Body of pancreas (tissue), 4 donors: Measurements from ENCODE around the gene LPAR2. TPM values are rescaled to one million over a fixed set of nuclear protein-coding genes. Genes with fewer than 3 reads are reported as not detected.

Source experiments
- ATAC-seq: fragments of 150-250 bp; one replicate; pipeline ENCODE4 v1.9.1; 2016
- DNase-seq, 4 donors: peaks; one replicate each; pipeline ENCODE4 v3.0.0-alpha.2; 2019
- H3K27ac ChIP-seq, 4 donors: fragments of 200-600 bp; sonication (generic); 1 replicate in 3 of 4; 2 replicates in 1 of 4; pipeline versions ENCODE4 v1.5.1 to v1.6.1; 2016 to 2019; ENCODE audit warnings: mild to moderate bottlenecking in 1 of 4, mixed read lengths in 1 of 4, moderate library complexity in 1 of 4
- H3K27me3 ChIP-seq, 2 donors: fragments of 200-600 bp; sonication (generic); one replicate each; pipeline ENCODE4 v1.6.0; 2016; ENCODE audit warnings: mild to moderate bottlenecking in 1 of 2
- H3K36me3 ChIP-seq, 2 donors: fragments of 200-600 bp; sonication (generic); replicated peaks in 1 of 2; 2 replicates each; pipeline ENCODE4 v1.5.1; 2016; ENCODE audit warnings: low read depth in 2 of 2; ENCODE audit not compliant: insufficient read depth in 1 of 2
- H3K4me1 ChIP-seq: fragments of 200-600 bp; sonication (generic); one replicate; pipeline ENCODE4 v1.6.0; 2016
- H3K4me3 ChIP-seq, 2 donors: fragments of 200-600 bp; sonication (generic); 1 replicate in 1 of 2; 2 replicates in 1 of 2; pipeline ENCODE4 v1.5.1; 2016 to 2019
- H3K9me3 ChIP-seq, 3 donors: fragments of 200-600 bp; sonication (generic); 1 replicate in 2 of 3; 2 replicates in 1 of 3; pipeline ENCODE4 v1.5.1; 2016
- CTCF ChIP-seq, 7 experiments: fragments of 450-650 bp in 4 of 7; fragments of 200-600 bp in 3 of 7; sonication (generic) in 3 of 7; IDR thresholded peaks; one replicate each; pipeline ENCODE4 v1.5.1; 2016 to 2019; ENCODE audit warnings: antibody characterized with exemption in 7 of 7
- POLR2A ChIP-seq, 3 donors: fragments of 450-650 bp; IDR thresholded peaks; one replicate each; pipeline ENCODE4 v1.6.1; 2016; ENCODE audit warnings: antibody characterized with exemption in 3 of 3, mild to moderate bottlenecking in 2 of 3
- WGBS, 2 donors: methylation state at CpG; one replicate each; pipeline ENCODE4 v1.1.5; 2017; 5-methylcytosine and 5-hydroxymethylcytosine counted together
- intact Hi-C: fragments of 100-400 bp; cut with DNase I; formaldehyde crosslinking; loops from one replicate; pipeline ENCODE4 v1.15.1; 2023
- total RNA-seq, 2 donors: library from RNA; depleted of rRNA; stranded (reverse); fragments of >200 nt; gene quantifications; one replicate each; pipeline ENCODE4 v1.1.0, GENCODE V29; 2016

LPAR2 gene
- total RNA-seq, 2 donors from 2014 or later = 14.3 to 20.8 TPM

- peak overlapping the region; percentile 50 to 98 for H3K4me3 ChIP-seq
- DNase-seq (no peak), ATAC-seq (no peak)
- TF ChIP-seq CTCF (IDR thresholded peaks at IDR 0.05) (no peak), POLR2A (IDR thresholded peaks at IDR 0.05) (no peak)
- H3K4me1 ChIP-seq = peaks cover 19% of the 10 kb centered on the region
- intact Hi-C loops = no loop called here
- H3K27me3 ChIP-seq = no peaks in the 10 kb centered on the region
- 3 to 6% methylated on average over 13 to 17 of the region's 17 CpGs for WGBS, 2 donors
- peak overlapping the region; percentile 87 to 97 (median 94) for H3K27ac ChIP-seq
- no peaks in the 10 kb centered on the region for H3K9me3 ChIP-seq
- peaks cover 5 to 6% of the 10 kb centered on the region in 2 donors for H3K36me3 ChIP-seq
These were observed 34.8 kb upstream of the LPAR2 start for GRCh38 chr19:19662871-19663255.

- Histone ChIP-seq H3K4me3 (no peak overlapping the region), H3K4me1 (peaks cover 19% of the 10 kb centered on the region), H3K36me3 (peaks cover 5 to 8% of the 10 kb centered on the region in 2 donors), H3K27me3 (no peaks in the 10 kb centered on the region), H3K9me3 (no peaks in the 10 kb centered on the region), H3K27ac (no peak overlapping the region)
- WGBS, 2 donors = 68 to 77% methylated on average over 5 to 8 of the region's 8 CpGs
- intact Hi-C loops = no loop called here
- no peak for DNase-seq
- TF ChIP-seq CTCF (IDR thresholded peaks at IDR 0.05) (no peak), POLR2A (IDR thresholded peaks at IDR 0.05) (no peak)
- ATAC-seq = no peak
These were observed 34.3 kb upstream of the LPAR2 start for GRCh38 chr19:19662344-19662743.

- H3K27me3 ChIP-seq = no peaks in the 10 kb centered on the region
- WGBS, 2 donors = 68 to 75% methylated on average over 18 of the region's 18 CpGs
- intact Hi-C loops = no loop called here
- DNase-seq = no peak
- H3K4me3 ChIP-seq = no peak overlapping the region
- no peak for TF ChIP-seq POLR2A (IDR thresholded peaks at IDR 0.05)
- no peak for TF ChIP-seq CTCF (IDR thresholded peaks at IDR 0.05)
- no peak overlapping the region for H3K27ac ChIP-seq
- H3K9me3 ChIP-seq = no peaks in the 10 kb centered on the region
- no peak for ATAC-seq
- peaks cover 19% of the 10 kb centered on the region for H3K4me1 ChIP-seq
- H3K36me3 ChIP-seq = peaks cover 8 to 10% of the 10 kb centered on the region in 2 donors
These were observed 33.7 kb upstream of the LPAR2 start for GRCh38 chr19:19661675-19662251.

- Histone ChIP-seq H3K4me3 (no peak overlapping the region), H3K27me3 (no peaks in the 10 kb centered on the region), H3K36me3 (peaks cover 12 to 14% of the 10 kb centered on the region in 2 donors), H3K9me3 (no peaks in the 10 kb centered on the region), H3K27ac (no peak overlapping the region), H3K4me1 (peaks cover 19% of the 10 kb centered on the region)
- DNase-seq = no peak
- WGBS, 2 donors = 83 to 86% methylated on average over 10 of the region's 10 CpGs
- intact Hi-C loops = no loop called here
- no peak for ATAC-seq
- TF ChIP-seq POLR2A (IDR thresholded peaks at IDR 0.05) (no peak), CTCF (IDR thresholded peaks at IDR 0.05) (no peak)
These were observed 33.2 kb upstream of the LPAR2 start for GRCh38 chr19:19661141-19661674.
